ENCODE measurements around the gene BCOR. TPM values are rescaled to one million over a fixed set of nuclear protein-coding genes. Genes with fewer than 3 reads are reported as not detected.
A peak's percentile ranks its signal among the peaks of the same experiment; 100 is the strongest.

Gene BCOR
- total and polyA plus RNA-seq, 2 of the 8 experiments (the other 6 are each of a cell fraction or from before 2014, with no cell fraction given): 25.0 to 50.8 TPM

GRCh38 chrX:40106676-40107290 lies 9.0 kb upstream of the BCOR start:
- Histone ChIP-seq H2BK15ac (ENCODE audit: low read length) (no peak overlapping the region), H4K91ac (replicated peaks; ENCODE audit: insufficient read length, low read length) (peak overlapping the region; percentile 79), H2BK120ac (replicated peaks; ENCODE audit: low read depth, low read length) (no peak overlapping the region), H2AK5ac (ENCODE audit: low read depth, low read length) (no peak overlapping the region), H3K79me1 (ENCODE audit: low read depth, low read length) (no peaks in the 10 kb centered on the region), H4K8ac (ENCODE audit: extremely low read depth, insufficient read depth, low read length) (peak overlapping the region; percentile 25; the same call in 1 of the 2 replicates), H3K9ac (replicated peaks in 1 of 4; ENCODE audit: extremely low read depth in 1 of 4, low read depth in 3 of 4, low read length in 3 of 4) (no peak overlapping the region), H2BK12ac (ENCODE audit: low read depth, low read length) (peak overlapping the region; percentile 55; the same call in 1 of the 2 replicates), H3K56ac (replicated peaks; ENCODE audit: insufficient read length, low read depth, low read length) (peak overlapping the region; percentile 30), H4K5ac (ENCODE audit: insufficient read length, low read depth, low read length) (no peak overlapping the region), H4K20me1 (replicated peaks in 1 of 2; ENCODE audit: control insufficient read depth in 1 of 2, insufficient read depth in 2 of 2, low read length in 2 of 2) (no peaks in the 10 kb centered on the region), H3K14ac (ENCODE audit: insufficient read length) (no peak overlapping the region), H3K23me2 (ENCODE audit: low read depth, low read length) (peaks cover 25% of the 10 kb centered on the region; the same call in 1 of the 2 replicates), H3K4me3 (ENCODE audit: extremely low read depth in 1 of 4, insufficient read depth in 2 of 4, low read depth in 3 of 4, low read length in 4 of 4) (peak overlapping the region; percentile 43 to 66 (median 48)), H3K4me1 (replicated peaks in 1 of 4; ENCODE audit: control insufficient read depth in 3 of 4, insufficient read depth in 4 of 4, low read length in 3 of 4) (peaks cover 5 to 22% (median 11%) of the 10 kb centered on the region in 4 experiments), H2BK5ac (ENCODE audit: low read depth, low read length) (peak overlapping the region; percentile 39; the same call in 1 of the 2 replicates), H2AFZ (ENCODE audit: low read length) (no peak overlapping the region), H3K27ac (ENCODE audit: low read depth, low read length) (no peak overlapping the region), H3K18ac (ENCODE audit: extremely low read depth, low read length) (peak overlapping the region; percentile 71; the same call in 1 of the 2 replicates), H3K23ac (ENCODE audit: insufficient read length) (peak overlapping the region; percentile 32), H3K4ac (replicated peaks; ENCODE audit: insufficient read length, low read depth, low read length) (no peak overlapping the region), H3K36me3 (ENCODE audit: control insufficient read depth in 2 of 4, insufficient read depth in 4 of 4, low read length in 3 of 4) (no peaks in the 10 kb centered on the region), H3K9me3 (ENCODE audit: insufficient read depth in 2 of 2, low read depth in 1 of 2, low read length in 1 of 2) (no peaks in the 10 kb centered on the region), H3K79me2 (ENCODE audit: control insufficient read depth in 1 of 2, insufficient read depth in 2 of 2, low read length in 2 of 2) (peaks cover 0 to 8% of the 10 kb centered on the region in 2 experiments; a peak in 2 of 4 replicates), H3K27me3 (replicated peaks in 1 of 4; ENCODE audit: control insufficient read depth in 3 of 4, extremely low read depth in 1 of 4, insufficient read depth in 3 of 4, low read length in 3 of 4) (peaks cover 4 to 30% (median 21%) of the 10 kb centered on the region in 4 experiments; a peak in 6 of 7 replicates), H2BK20ac (ENCODE audit: low read length) (no peak overlapping the region), H3K4me2 (ENCODE audit: insufficient read depth in 1 of 2, low read depth in 2 of 2, low read length in 2 of 2) (peak overlapping the region; percentile 90 to 98)
- FAIRE-seq (no peak), DNase-seq (ENCODE audit: low read depth in 1 of 2, low spot score in 2 of 2) (no peak)
- CTCF ChIA-PET (ENCODE audit: partially characterized antibody): interaction anchor here (1.0 kb wide), 1 partner anchor 19 kb away, joined by 3 read pairs; no protein-coding TSS in a partner anchor
- POLR2A ChIA-PET (ENCODE audit: partially characterized antibody): interaction anchor here (0.9 to 29.1 kb wide), 4 partner anchors 13 to 61 kb away, joined by 7 to 509 read pairs (median 26); no protein-coding TSS in a partner anchor
- 0 out of 2 replicates have a peak, but pooled peaks have one; percentile 2 for TF ChIP-seq EGR1 (IDR thresholded peaks at IDR 0.05; ENCODE audit: borderline replicate concordance, low read depth, low read length)
- 0 out of 4 replicates have a peak, but pooled peaks of 1 of the 2 experiments have one; percentile 2 for TF ChIP-seq RAD21 (IDR thresholded peaks at IDR 0.05 in 1 of 2, conservative IDR thresholded peaks at IDR 0.05 in 1 of 2; ENCODE audit: low read depth in 2 of 2, low read length in 2 of 2)
- TF ChIP-seq CTBP2 (IDR thresholded peaks at IDR 0.05; ENCODE audit: borderline replicate concordance, insufficient read depth, insufficient read length, low read length): peak; percentile 80
- peak; percentile 4; the same call in 1 of the 2 replicates for TF ChIP-seq BACH1 (IDR thresholded peaks at IDR 0.05; ENCODE audit: low read length)
- no peak for TF ChIP-seq EP300 (IDR thresholded peaks at IDR 0.05; ENCODE audit: borderline replicate concordance in 1 of 2, low read depth in 2 of 2, low read length in 2 of 2)
- no peak for TF ChIP-seq PHF8 (conservative IDR thresholded peaks at IDR 0.05; ENCODE audit: low read depth, low read length)
- TF ChIP-seq SIN3A (conservative IDR thresholded peaks at IDR 0.05 in 1 of 2, IDR thresholded peaks at IDR 0.05 in 1 of 2; ENCODE audit: low read depth in 1 of 2, low read length in 2 of 2): no peak
- TF ChIP-seq SUZ12 (IDR thresholded peaks at IDR 0.05; ENCODE audit: low read length): peak; percentile 47
- TF ChIP-seq ASH2L (IDR thresholded peaks at IDR 0.05; ENCODE audit: low read length): peak; percentile 45
- 2% methylated on average over 6 of the region's 36 CpGs; no CpG with 5 or more reads in 1 of the 2 experiments for WGBS, 2 experiments (ENCODE audit: extremely low coverage in 1 of 2, insufficient coverage in 1 of 2, insufficient read length in 1 of 2, insufficient replicate concordance in 2 of 2, low coverage in 1 of 2, low lambda C conversion rate in 2 of 2, missing lambda C conversion rate in 1 of 2)

All from H1 (cell line).